Naive B cell (primary cell): ENCODE results near the gene KLF5. TPM values are rescaled to one million over a fixed set of nuclear protein-coding genes. Genes with fewer than 3 reads are reported as not detected.

Source experiments
- ATAC-seq, 2 donors: fragments of 150-1000 bp; cut with Tn5 transposase; 2 replicates each; pipeline ENCODE4 v1.10.0; 2021; ENCODE audit warnings: low read depth in 2 of 2, mild to moderate bottlenecking in 2 of 2, moderate library complexity in 2 of 2
- DNase-seq: peaks from one replicate; pipeline ENCODE4 v3.0.0; 2022
- H3K27ac Mint-ChIP-seq, 6 donors: one replicate each; pipeline ENCODE4 v1.8.0; 2020 to 2022; ENCODE audit warnings: mild to moderate bottlenecking in 6 of 6, mixed read lengths in 6 of 6, moderate library complexity in 5 of 6, inconsistent platforms in 2 of 6
- H3K27me3 Mint-ChIP-seq, 3 donors: one replicate each; pipeline ENCODE4 v1.8.0; 2021 to 2022; ENCODE audit warnings: mixed read lengths in 3 of 3, mild to moderate bottlenecking in 1 of 3
- H3K36me3 Mint-ChIP-seq, 2 donors: one replicate each; pipeline ENCODE4 v1.8.0; 2020 to 2022; ENCODE audit warnings: mixed read lengths in 2 of 2, inconsistent platforms in 1 of 2, mild to moderate bottlenecking in 1 of 2
- H3K4me1 Mint-ChIP-seq, 3 donors: one replicate each; pipeline ENCODE4 v1.8.0; 2020 to 2022; ENCODE audit warnings: mixed read lengths in 3 of 3, inconsistent platforms in 1 of 3, mild to moderate bottlenecking in 1 of 3, moderate library complexity in 1 of 3
- H3K4me3 Mint-ChIP-seq, 8 donors: one replicate each; pipeline ENCODE4 v1.8.0; 2020 to 2022; ENCODE audit warnings: mild to moderate bottlenecking in 8 of 8, mixed read lengths in 8 of 8, moderate library complexity in 8 of 8, inconsistent platforms in 2 of 8
- H3K9me3 Mint-ChIP-seq, 7 donors: one replicate each; pipeline ENCODE4 v1.8.0; 2020 to 2022; ENCODE audit warnings: mixed read lengths in 7 of 7, mild to moderate bottlenecking in 5 of 7, inconsistent platforms in 2 of 7, moderate library complexity in 1 of 7
- polyA plus RNA-seq, 6 donors: library from polyadenylated mRNA; unstranded; fragments of 300-500 nt; fragmentation: Illumina TruSeq; gene quantifications; one replicate each; pipeline ENCODE4 v1.2.3, GENCODE V29; 2021; ENCODE audit warnings: low read depth in 6 of 6

The KLF5 gene
- 1 to 10 TPM in 3 of 6 donors, under 1 TPM in 3; 0.51 to 2.7 (median 1.1) TPM for polyA plus RNA-seq

DNA sequence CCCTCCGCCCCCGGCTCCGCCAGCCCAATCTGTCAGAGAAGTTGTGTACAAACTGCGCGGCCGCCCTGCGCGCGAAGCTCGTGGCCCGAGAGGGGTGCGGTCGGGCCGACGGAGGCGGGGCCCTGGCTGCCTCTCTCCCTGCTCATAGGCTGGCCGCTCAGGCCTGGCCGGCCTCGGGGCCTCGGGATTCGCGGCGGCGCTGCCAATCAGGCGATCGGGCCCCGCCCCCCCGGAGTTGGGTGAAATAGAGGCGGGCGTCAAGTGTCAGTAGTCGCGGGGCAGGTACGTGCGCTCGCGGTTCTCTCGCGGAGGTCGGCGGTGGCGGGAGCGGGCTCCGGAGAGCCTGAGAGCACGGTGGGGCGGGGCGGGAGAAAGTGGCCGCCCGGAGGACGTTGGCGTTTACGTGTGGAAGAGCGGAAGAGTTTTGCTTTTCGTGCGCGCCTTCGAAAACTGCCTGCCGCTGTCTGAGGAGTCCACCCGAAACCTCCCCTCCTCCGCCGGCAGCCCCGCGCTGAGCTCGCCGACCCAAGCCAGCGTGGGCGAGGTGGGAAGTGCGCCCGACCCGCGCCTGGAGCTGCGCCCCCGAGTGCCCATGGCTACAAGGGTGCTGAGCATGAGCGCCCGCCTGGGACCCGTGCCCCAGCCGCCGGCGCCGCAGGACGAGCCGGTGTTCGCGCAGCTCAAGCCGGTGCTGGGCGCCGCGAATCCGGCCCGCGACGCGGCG, at the start of gene KLF5:
KLF5 (plus strand) TSS at position 270 of the 724 bp plus-strand sequence; CDS start at position 593, 323 bp downstream.
- peak; percentile 92 to 94 for ATAC-seq
- Mint-ChIP-seq H3K27ac (peak within 1 kb of the TSS; percentile 35 to 99 (median 84)), H3K27me3 (peaks cover 29 to 65% (median 49%) of the 10 kb centered on the region in 3 donors), H3K4me1 (peaks cover 12 to 21% (median 21%) of the 10 kb centered on the region in 3 donors), H3K4me3 (peak within 1 kb of the TSS; percentile 85 to 97 (median 92)), H3K9me3 (no peaks in the 10 kb centered on the region), H3K36me3 (peaks cover 0 to 7% of the 10 kb centered on the region in 2 donors)
- DNase-seq, result peak; percentile 93

DNA sequence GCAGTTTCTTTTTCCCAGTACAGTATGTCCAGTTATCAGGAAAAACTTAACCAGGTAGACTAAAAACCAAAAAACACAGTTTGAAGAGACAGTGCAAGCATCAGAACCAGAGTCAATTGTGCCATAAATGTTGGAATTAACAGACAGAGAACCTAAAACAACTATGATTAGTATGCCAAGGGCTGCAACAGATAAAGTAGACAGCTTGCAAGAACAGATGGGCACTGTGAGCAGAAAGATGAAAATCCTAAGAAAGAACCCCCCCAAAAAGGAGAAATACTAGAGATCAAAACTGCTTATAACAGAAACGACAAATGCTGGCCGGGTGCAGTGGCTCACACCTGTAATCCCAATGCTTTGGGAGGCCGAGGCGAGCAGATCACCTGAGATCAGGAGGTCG, 47.1 kb upstream of the KLF5 start:
- ATAC-seq, result no peak
- Mint-ChIP-seq H3K9me3 (peaks cover 0 to 3% (median 0%) of the 10 kb centered on the region in 7 donors), H3K27ac (no peak overlapping the region), H3K27me3 (no peaks in the 10 kb centered on the region), H3K4me3 (no peak overlapping the region), H3K4me1 (no peaks in the 10 kb centered on the region), H3K36me3 (peaks cover 7 to 10% of the 10 kb centered on the region in 2 donors)
- DNase-seq, result no peak

DNA sequence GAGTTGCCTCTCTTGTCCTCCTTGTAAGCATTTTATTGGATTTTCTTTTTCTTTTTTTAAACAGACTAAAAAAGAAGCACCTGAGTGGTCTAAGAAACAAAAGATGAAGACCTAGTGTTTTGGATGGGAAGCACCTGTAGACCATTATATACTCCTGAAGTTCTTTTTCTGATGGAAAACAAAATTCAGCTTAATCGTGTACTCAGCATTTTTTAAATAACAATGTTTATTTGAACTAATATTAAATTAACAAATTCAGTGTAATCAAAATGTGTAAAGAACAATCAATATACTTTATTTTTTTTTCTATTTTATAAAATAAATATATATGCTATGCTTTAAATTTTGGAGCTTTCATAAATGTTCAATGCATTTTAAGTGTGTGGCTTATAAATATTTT, 43.0 kb upstream of the KLF5 start:
- Mint-ChIP-seq H3K27ac (no peak overlapping the region), H3K4me3 (no peak overlapping the region), H3K36me3 (peaks cover 0 to 13% of the 10 kb centered on the region in 2 donors), H3K4me1 (no peaks in the 10 kb centered on the region), H3K27me3 (no peaks in the 10 kb centered on the region), H3K9me3 (peaks cover 0 to 3% (median 0%) of the 10 kb centered on the region in 7 donors)
- no peak for ATAC-seq
- DNase-seq, result no peak

DNA sequence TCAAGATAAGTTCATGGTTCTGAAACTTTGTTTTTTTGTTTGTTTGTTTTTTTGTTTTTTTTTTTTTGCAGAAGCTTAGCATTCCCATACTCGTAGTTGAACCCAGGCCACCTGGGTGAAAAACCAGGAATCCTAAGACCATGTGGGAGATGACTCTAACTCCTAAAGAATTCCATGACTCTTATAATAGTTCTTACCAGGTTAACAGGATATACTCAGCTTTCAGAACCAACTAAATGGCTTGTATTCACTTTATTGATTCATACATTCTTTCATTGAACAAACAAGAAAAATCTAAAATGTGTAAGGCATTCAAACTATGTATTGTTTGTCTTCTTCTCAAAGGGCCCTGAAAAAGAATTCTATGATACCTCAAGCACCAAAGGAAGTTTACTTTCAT, 40.5 kb upstream of the KLF5 start:
- Mint-ChIP-seq H3K27me3 (no peaks in the 10 kb centered on the region), H3K4me3 (no peak overlapping the region)
- no peak for ATAC-seq

GRCh38 chr13:73025217-73026012, 33.4 kb upstream of the KLF5 start:
- Mint-ChIP-seq H3K4me1 (no peaks in the 10 kb centered on the region), H3K36me3 (peaks cover 0 to 9% of the 10 kb centered on the region in 2 donors), H3K4me3 (no peak overlapping the region), H3K27ac (no peak overlapping the region), H3K9me3 (no peaks in the 10 kb centered on the region), H3K27me3 (no peaks in the 10 kb centered on the region)
- ATAC-seq, result no peak
- no peak for DNase-seq

More for the DNA sequence above, 40.5 kb upstream of the KLF5 start:
- H3K9me3 Mint-ChIP-seq, result no peaks in the 10 kb centered on the region
- DNase-seq, result no peak
- H3K36me3 Mint-ChIP-seq, result peaks cover 0 to 22% of the 10 kb centered on the region in 2 donors
- no peaks in the 10 kb centered on the region for H3K4me1 Mint-ChIP-seq
- H3K27ac Mint-ChIP-seq, result no peak overlapping the region

DNA sequence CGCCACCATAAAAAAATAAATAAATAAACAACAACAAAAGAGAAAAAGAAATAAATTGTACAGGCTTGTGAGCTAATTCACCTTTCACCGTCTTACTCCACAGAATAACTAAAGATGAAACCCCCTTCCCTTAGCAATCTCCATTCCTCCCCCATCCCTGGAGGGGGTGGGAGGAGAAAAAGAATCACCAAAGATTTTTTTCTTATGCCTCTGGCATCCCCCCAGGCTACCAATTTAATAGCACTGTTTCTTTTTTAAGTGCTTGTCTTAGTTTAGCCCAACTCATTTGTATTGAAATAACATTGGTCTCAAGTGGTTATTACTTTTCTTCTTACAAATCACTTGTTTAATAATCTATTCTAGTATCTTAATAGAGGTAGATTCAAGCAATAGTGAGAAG, 23.9 kb upstream of the KLF5 start:
- H3K36me3 Mint-ChIP-seq, result no peaks in the 10 kb centered on the region
- no peaks in the 10 kb centered on the region for H3K9me3 Mint-ChIP-seq

DNA sequence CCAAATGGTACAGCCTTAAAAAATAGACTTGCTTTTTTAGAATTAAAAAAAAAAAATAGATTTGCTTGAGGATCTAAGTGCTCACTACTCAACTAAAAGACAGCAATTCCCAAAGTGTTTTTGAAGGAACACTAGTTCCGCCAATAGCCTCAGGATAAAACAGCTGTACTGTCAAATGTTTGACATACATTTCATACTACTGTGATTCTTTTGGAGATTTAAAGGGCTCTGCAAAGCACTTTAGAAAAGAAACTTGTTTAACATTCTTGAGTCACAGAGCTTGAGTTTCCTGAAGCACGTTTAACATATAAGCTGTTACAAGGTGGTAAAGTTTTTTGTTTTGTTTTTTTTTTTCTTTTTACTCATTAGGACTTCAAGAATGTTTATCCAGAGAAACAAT, 23.1 kb upstream of the KLF5 start:
- no peaks in the 10 kb centered on the region for H3K27me3 Mint-ChIP-seq
- H3K4me3 Mint-ChIP-seq, result no peak overlapping the region
- no peak for ATAC-seq

More for the DNA sequence above, 23.9 kb upstream of the KLF5 start:
- no peak overlapping the region for H3K27ac Mint-ChIP-seq
- DNase-seq (no peak), ATAC-seq (no peak)
- no peaks in the 10 kb centered on the region for H3K4me1 Mint-ChIP-seq
- no peaks in the 10 kb centered on the region for H3K27me3 Mint-ChIP-seq
- H3K4me3 Mint-ChIP-seq, result no peak overlapping the region

DNA sequence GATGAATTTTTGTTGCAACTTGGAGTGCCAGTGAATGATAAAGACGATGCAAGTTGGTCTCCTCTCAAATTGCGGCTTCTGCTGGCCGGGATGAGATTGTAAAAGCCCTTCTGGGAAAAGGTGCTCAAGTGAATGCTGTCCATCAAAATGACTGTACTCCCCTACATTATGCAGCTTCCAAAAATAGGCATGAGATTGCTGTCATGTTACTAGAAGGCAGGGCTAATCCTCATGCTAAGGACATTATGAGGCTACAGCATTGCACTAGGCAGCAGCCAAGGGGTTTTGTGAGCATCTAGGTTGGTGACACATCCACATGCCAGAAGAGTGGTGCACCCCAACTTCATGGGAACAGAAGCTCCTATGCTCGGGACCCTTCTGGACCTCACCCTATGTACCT, 22.2 kb upstream of the KLF5 start:
- no peaks in the 10 kb centered on the region for H3K9me3 Mint-ChIP-seq
- H3K4me1 Mint-ChIP-seq, result no peaks in the 10 kb centered on the region
- H3K27me3 Mint-ChIP-seq, result no peaks in the 10 kb centered on the region
- no peak for ATAC-seq
- no peak overlapping the region for H3K4me3 Mint-ChIP-seq
- no peak overlapping the region for H3K27ac Mint-ChIP-seq
- DNase-seq, result no peak
- no peaks in the 10 kb centered on the region for H3K36me3 Mint-ChIP-seq

More for the DNA sequence above, 23.1 kb upstream of the KLF5 start:
- H3K27ac Mint-ChIP-seq, result no peak overlapping the region
- no peaks in the 10 kb centered on the region for H3K4me1 Mint-ChIP-seq
- no peaks in the 10 kb centered on the region for H3K36me3 Mint-ChIP-seq
- H3K9me3 Mint-ChIP-seq, result no peaks in the 10 kb centered on the region
- DNase-seq, result no peak

DNA sequence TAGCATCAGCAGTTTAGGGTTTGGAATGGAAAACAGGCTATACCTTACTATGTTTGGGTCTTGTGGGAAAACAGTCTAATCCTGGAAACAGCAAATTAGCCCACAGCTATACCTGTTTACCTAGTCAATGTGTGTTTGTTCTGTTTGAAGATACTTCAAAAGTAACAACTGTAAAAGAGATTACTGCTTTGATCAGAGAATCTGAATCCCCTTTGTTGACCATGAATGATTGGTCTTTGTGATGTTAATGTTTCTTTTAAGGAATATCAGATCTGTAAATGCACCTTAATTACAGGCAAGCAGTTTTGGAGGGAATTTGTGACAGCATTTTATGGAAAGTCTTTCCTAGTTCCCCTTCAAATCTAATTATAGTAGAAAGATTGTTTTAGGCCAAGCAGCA, 20.7 kb upstream of the KLF5 start:
- DNase-seq (no peak), ATAC-seq (no peak)
- H3K36me3 Mint-ChIP-seq, result no peaks in the 10 kb centered on the region
- no peaks in the 10 kb centered on the region for H3K9me3 Mint-ChIP-seq
- H3K4me1 Mint-ChIP-seq, result no peaks in the 10 kb centered on the region
- H3K27me3 Mint-ChIP-seq, result no peaks in the 10 kb centered on the region
- no peak overlapping the region for H3K4me3 Mint-ChIP-seq
- H3K27ac Mint-ChIP-seq, result no peak overlapping the region

- no peaks in the 10 kb centered on the region for H3K9me3 Mint-ChIP-seq
- H3K4me1 Mint-ChIP-seq, result no peaks in the 10 kb centered on the region
- H3K36me3 Mint-ChIP-seq, result no peaks in the 10 kb centered on the region
- H3K27me3 Mint-ChIP-seq, result no peaks in the 10 kb centered on the region
- no peak for ATAC-seq
- no peak overlapping the region for H3K4me3 Mint-ChIP-seq
- DNase-seq, result no peak
- no peak overlapping the region for H3K27ac Mint-ChIP-seq
These were observed 19.4 kb upstream of the KLF5 start for GRCh38 chr13:73039201-73040108.

DNA sequence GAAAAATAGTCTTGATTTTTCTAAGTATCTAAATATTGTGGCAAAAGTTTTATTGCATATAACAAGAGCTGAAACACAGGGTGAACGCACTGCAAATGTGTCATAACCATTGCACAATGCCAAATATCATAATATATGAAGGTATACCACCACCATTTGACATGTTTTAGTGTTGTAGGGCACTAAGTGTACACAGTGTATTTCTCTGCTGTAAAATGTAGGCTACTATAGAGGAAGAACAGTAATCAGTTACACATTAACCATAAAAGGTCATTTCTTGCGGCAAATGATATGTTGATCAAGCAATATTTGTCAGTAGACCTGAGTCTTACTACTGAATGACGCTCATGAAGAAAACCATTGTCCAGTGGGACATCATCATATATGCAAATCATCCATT, 18.3 kb upstream of the KLF5 start:
- DNase-seq (no peak), ATAC-seq (no peak)
- Mint-ChIP-seq H3K27me3 (no peaks in the 10 kb centered on the region), H3K4me3 (no peak overlapping the region), H3K36me3 (no peaks in the 10 kb centered on the region), H3K4me1 (no peaks in the 10 kb centered on the region), H3K27ac (no peak overlapping the region), H3K9me3 (no peaks in the 10 kb centered on the region)

DNA sequence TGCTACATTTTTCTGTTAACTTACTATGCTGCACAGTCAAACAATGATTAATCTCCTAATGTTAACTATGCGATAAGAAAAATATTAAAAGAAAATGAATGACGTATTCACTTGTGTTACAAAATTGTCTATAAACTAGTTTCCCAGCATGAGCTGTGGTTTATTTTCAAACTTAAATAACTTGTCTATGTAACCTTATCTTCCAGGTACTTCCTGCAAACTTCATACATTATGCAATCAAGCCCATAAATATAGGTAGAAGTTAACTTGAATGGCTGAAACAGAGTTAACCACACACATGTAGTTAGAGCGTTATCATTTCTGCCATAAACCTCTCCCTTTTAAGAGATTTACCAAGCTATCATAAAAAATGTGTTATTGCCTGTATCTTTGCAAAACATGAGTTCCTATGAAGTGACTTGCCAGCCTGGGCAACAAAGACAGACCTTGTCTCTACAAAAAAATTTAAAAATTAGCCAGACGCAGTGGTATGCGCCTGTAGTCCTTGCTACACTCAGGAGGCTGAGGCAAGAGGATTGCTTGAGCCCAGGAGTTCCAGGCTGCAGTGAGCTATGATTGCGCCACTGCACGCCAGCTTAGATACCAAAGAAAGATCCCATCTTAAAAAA, 17.7 kb upstream of the KLF5 start:
- Mint-ChIP-seq H3K36me3 (no peaks in the 10 kb centered on the region), H3K4me3 (no peak overlapping the region), H3K27ac (no peak overlapping the region), H3K9me3 (no peaks in the 10 kb centered on the region), H3K4me1 (no peaks in the 10 kb centered on the region), H3K27me3 (no peaks in the 10 kb centered on the region)
- no peak for ATAC-seq
- DNase-seq, result no peak

DNA sequence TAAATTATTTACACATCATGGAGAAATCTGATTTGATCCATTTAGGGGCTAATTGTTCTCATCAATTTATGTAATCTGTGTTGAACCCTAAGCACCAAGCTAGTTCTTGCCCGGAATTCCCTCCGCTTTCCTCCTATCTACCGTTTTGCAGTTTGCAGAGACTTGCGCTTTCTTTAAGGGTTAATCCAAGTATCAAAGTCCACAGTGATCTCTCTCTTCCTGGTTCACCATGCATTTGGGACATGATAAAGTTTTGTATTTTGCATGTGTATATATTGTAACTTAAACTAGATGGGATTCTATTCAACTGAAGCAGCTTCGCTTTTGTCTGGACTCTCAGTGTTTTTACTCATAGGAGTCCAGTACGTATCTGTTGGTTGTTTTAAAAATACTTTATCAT, 13.8 kb upstream of the KLF5 start:
- ATAC-seq (no peak), DNase-seq (no peak)
- Mint-ChIP-seq H3K27me3 (no peaks in the 10 kb centered on the region), H3K4me3 (no peak overlapping the region), H3K4me1 (no peaks in the 10 kb centered on the region), H3K9me3 (no peaks in the 10 kb centered on the region), H3K36me3 (no peaks in the 10 kb centered on the region), H3K27ac (no peak overlapping the region)
